ENCODE results near the gene C5AR1.

C5AR1 gene

DNA sequence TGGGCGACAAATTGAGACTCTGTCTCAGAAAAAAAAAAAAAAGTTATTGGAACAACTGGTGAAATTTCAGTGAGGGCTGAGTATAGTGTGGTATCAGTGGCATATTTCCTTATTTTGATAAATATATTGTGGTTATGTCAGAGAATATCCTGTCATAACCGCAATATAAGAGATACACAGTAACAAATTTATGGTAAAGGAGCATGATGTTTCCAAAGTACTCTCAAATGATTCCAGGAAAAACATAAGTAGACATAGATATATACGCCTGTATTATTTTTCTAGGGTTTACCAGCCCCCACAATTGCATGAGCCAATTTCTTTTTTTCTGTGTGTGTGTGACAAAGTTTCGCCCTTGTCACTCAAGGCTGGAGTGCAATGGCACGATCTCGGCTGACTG lies 5.7 kb upstream of the C5AR1 start:
- no peak overlapping the region for H3K4me3 ChIP-seq (ENCODE audit: low read depth, low read length)
- TF ChIP-seq, protein P1, sequence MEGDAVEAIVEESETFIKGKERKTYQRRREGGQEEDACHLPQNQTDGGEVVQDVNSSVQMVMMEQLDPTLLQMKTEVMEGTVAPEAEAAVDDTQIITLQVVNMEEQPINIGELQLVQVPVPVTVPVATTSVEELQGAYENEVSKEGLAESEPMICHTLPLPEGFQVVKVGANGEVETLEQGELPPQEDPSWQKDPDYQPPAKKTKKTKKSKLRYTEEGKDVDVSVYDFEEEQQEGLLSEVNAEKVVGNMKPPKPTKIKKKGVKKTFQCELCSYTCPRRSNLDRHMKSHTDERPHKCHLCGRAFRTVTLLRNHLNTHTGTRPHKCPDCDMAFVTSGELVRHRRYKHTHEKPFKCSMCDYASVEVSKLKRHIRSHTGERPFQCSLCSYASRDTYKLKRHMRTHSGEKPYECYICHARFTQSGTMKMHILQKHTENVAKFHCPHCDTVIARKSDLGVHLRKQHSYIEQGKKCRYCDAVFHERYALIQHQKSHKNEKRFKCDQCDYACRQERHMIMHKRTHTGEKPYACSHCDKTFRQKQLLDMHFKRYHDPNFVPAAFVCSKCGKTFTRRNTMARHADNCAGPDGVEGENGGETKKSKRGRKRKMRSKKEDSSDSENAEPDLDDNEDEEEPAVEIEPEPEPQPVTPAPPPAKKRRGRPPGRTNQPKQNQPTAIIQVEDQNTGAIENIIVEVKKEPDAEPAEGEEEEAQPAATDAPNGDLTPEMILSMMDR (IDR thresholded peaks at IDR 0.05; ENCODE audit: low read depth, low read length), result no peak
- no peaks in the 10 kb centered on the region for H3K27me3 ChIP-seq (ENCODE audit: insufficient read depth, low read depth, severe bottlenecking)
- H3K27ac ChIP-seq, result no peak overlapping the region
- no peak for DNase-seq
- no peaks in the 10 kb centered on the region for H3K9me3 ChIP-seq (ENCODE audit: severe bottlenecking)
- H3K36me3 ChIP-seq, result peaks cover under 1% of the 10 kb centered on the region; the same call in 1 of the 2 replicates

DNA sequence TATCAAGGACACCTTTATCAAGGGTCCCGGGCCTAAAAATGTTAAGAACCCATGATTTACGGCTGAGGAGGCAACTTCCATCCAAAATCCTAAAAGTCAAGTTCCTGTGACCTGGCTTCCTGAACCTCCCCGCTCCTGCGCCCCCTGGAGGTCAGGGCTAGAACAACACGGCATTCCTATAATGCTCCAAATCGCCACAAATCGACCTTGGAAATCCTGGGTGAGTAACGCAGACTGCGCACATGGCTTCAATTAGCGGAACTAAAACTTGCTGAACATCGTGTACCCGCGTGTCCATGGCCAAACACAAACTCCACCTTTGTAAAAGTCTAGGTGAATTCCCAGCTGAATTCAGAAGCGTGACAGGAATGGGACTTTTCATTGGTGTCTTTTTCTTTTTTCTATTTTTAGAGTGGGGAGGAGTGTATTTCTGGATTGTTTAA lies 4.3 kb upstream of the C5AR1 start:
- Histone ChIP-seq H3K4me3 (ENCODE audit: low read depth, low read length) (no peak overlapping the region), H3K36me3 (no peaks in the 10 kb centered on the region), H3K27ac (no peak overlapping the region), H3K27me3 (ENCODE audit: insufficient read depth, low read depth, severe bottlenecking) (no peaks in the 10 kb centered on the region), H3K9me3 (ENCODE audit: severe bottlenecking) (no peaks in the 10 kb centered on the region)
- DNase-seq, result peak; percentile 65
- TF ChIP-seq, protein P1 (IDR thresholded peaks at IDR 0.05; ENCODE audit: low read depth, low read length), result peak; percentile 74

DNA sequence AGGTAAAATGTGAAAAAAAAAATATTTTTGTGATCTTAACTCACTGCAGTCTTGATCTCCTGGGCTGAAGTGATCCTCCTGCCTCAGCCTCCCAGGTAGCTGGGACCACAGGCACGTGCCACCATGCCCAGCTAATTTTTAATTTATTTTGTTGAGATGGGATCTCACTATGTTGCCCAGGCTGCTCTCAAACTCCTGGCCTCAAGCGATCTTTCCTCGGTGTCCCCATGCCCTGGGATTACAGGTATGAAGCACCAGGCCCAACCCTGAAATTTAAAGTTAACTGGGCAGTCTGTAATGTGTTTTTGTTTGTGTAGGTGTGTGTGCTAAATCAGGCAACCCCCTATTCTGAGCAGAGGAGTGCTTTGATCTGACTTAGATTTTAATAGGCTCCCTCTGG lies 3.4 kb upstream of the C5AR1 start:
- DNase-seq, result no peak
- Histone ChIP-seq H3K4me3 (ENCODE audit: low read depth, low read length) (no peak overlapping the region), H3K36me3 (no peaks in the 10 kb centered on the region), H3K27ac (no peak overlapping the region), H3K27me3 (ENCODE audit: insufficient read depth, low read depth, severe bottlenecking) (no peaks in the 10 kb centered on the region), H3K9me3 (ENCODE audit: severe bottlenecking) (no peaks in the 10 kb centered on the region)
- TF ChIP-seq, protein P1 (IDR thresholded peaks at IDR 0.05; ENCODE audit: low read depth, low read length), result no peak

DNA sequence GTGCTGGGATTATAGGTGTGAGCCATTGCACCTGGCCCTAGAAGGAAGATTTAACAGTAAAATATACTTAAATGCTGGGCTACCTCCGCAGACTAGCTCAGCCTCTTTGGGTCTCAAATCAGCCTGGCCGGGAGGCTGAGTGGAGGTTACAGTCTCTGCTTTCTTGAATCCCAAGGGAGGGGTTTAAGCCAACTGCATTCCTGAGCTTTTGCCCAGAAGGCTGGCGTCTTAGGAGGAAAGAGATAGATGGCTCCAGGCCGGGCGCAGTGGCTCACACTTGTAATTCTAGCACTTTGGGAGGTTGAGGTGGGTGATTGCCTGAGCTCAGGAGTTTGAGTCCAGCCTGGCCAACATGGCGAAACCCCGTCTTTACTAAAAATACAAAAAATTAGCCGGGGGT lies 623 bp upstream of the C5AR1 start:
- no peak for DNase-seq
- Histone ChIP-seq H3K36me3 (no peaks in the 10 kb centered on the region), H3K27ac (no peak overlapping the region), H3K27me3 (ENCODE audit: insufficient read depth, low read depth, severe bottlenecking) (no peaks in the 10 kb centered on the region), H3K4me3 (ENCODE audit: low read depth, low read length) (no peak overlapping the region), H3K9me3 (ENCODE audit: severe bottlenecking) (no peaks in the 10 kb centered on the region)
- TF ChIP-seq, protein P1 (IDR thresholded peaks at IDR 0.05; ENCODE audit: low read depth, low read length), result no peak

DNA sequence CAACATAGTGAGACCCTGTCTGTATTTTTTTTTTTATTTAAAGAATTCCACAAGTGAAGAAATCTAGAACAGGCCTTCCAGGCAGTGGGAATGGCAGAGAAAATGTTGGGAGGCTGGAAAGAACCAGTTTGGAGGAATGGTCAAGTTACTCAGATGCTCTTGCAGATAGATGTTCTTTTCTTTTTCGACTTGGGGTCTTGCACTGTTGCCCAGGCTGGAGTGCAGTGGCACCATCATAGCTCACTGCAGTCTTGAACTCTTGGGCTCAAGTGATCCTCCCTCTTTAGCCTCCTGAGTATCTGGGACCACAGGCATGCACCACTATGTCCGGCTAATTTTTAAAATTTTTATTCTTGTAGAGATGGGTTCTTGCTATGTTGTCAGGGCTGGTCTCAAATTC lies 662 bp downstream of the C5AR1 start:
- DNase-seq, result no peak
- Histone ChIP-seq H3K36me3 (no peaks in the 10 kb centered on the region), H3K27me3 (ENCODE audit: insufficient read depth, low read depth, severe bottlenecking) (no peaks in the 10 kb centered on the region), H3K27ac (no peak overlapping the region), H3K4me3 (ENCODE audit: low read depth, low read length) (no peak overlapping the region), H3K9me3 (ENCODE audit: severe bottlenecking) (no peaks in the 10 kb centered on the region)
- TF ChIP-seq, protein P1 (IDR thresholded peaks at IDR 0.05; ENCODE audit: low read depth, low read length), result no peak

DNA sequence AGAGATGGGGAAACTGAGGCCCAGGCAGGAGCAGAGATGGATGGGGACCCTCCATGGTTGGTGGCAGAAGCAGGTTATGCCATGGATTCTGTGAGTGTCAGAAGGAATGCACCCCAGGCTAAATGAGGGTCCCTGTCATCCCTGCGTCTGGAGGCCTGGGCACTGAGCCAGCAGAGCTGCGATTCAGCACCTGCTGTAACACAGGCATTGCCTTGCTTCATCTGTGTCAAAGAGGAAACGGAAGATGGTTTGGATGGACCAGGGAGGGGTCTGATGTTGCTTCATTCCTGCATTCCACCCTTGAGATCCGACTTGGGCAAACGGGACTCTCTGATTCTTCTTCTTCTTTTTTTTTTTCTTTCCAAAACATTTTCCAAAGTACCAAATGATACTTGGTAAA lies 1.2 kb downstream of the C5AR1 start:
- Histone ChIP-seq H3K4me3 (ENCODE audit: low read depth, low read length) (no peak overlapping the region), H3K27me3 (ENCODE audit: insufficient read depth, low read depth, severe bottlenecking) (no peaks in the 10 kb centered on the region), H3K9me3 (ENCODE audit: severe bottlenecking) (no peaks in the 10 kb centered on the region), H3K36me3 (no peaks in the 10 kb centered on the region), H3K27ac (no peak overlapping the region)
- no peak for DNase-seq
- TF ChIP-seq, protein P1 (IDR thresholded peaks at IDR 0.05; ENCODE audit: low read depth, low read length), result no peak
